Activated naive CD4-positive, alpha-beta T cell treated with anti-CD3 and anti-CD28 coated beads, Interleukin-2, amount 50 U/mL, for 24 hours (primary cell): ENCODE measurements around the gene NPRL2.

ENCODE experiments used
- H3K27ac Mint-ChIP-seq: one replicate; pipeline ENCODE4 v1.8.0; 2021; ENCODE audit warnings: mild to moderate bottlenecking, mixed read lengths
- H3K27me3 Mint-ChIP-seq: one replicate; pipeline ENCODE4 v1.8.0; 2021; ENCODE audit warnings: mixed read lengths
- H3K36me3 Mint-ChIP-seq: one replicate; pipeline ENCODE4 v1.8.0; 2021; ENCODE audit warnings: mixed read lengths
- H3K4me1 Mint-ChIP-seq: one replicate; pipeline ENCODE4 v1.8.0; 2021; ENCODE audit warnings: mixed read lengths
- H3K4me3 Mint-ChIP-seq: one replicate; pipeline ENCODE4 v1.8.0; 2021; ENCODE audit warnings: mild to moderate bottlenecking, mixed read lengths
- H3K9me3 Mint-ChIP-seq: one replicate; pipeline ENCODE4 v1.8.0; 2021; ENCODE audit warnings: mixed read lengths

Gene NPRL2

GRCh38 chr3:50358911-50359759, 8.6 kb upstream of the NPRL2 start, which contains the start of gene TMEM115:
TMEM115 (minus strand) TSS chr3:50359521; CDS start chr3:50359063, 458 bp downstream.
- Mint-ChIP-seq H3K9me3 (no peaks in the 10 kb centered on the region), H3K4me1 (peaks cover 40% of the 10 kb centered on the region), H3K27me3 (no peaks in the 10 kb centered on the region), H3K27ac (peak within 1 kb of the TSS; percentile 98), H3K4me3 (peak within 1 kb of the TSS; percentile 98), H3K36me3 (peaks cover 7% of the 10 kb centered on the region)

DNA sequence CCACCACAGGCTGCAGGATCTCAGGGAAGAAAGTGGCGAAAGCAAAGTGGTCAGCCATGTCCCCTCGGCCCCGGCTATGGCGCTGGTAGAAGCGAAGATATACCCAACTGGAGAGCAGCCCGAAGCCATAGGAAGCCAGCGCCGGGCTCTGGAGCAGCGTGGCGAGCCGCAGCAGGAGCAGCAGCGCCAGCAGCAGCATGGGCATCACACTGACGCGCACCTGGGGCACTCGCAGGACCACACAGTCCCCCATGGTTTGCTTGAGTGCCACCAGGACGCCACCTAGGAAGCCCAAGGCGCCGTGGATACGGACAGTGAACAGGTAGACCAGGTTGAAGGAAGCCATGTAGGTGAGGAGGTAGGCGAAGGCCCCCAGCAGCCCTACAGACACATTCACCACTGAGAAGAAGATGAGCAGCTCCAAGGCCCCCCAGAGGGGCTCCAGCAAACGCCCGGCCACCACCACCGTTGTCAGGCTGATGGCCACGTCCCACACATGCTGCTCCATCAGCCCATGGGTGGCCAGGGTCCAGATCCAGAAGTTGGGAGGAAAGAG, 7.9 kb upstream of the NPRL2 start:
- H3K27me3 Mint-ChIP-seq = no peaks in the 10 kb centered on the region
- peak overlapping the region; percentile 93 for H3K4me3 Mint-ChIP-seq
- H3K4me1 Mint-ChIP-seq = peaks cover 41% of the 10 kb centered on the region
- H3K27ac Mint-ChIP-seq = peak overlapping the region; percentile 92
- no peaks in the 10 kb centered on the region for H3K9me3 Mint-ChIP-seq
- H3K36me3 Mint-ChIP-seq = peaks cover 8% of the 10 kb centered on the region

DNA sequence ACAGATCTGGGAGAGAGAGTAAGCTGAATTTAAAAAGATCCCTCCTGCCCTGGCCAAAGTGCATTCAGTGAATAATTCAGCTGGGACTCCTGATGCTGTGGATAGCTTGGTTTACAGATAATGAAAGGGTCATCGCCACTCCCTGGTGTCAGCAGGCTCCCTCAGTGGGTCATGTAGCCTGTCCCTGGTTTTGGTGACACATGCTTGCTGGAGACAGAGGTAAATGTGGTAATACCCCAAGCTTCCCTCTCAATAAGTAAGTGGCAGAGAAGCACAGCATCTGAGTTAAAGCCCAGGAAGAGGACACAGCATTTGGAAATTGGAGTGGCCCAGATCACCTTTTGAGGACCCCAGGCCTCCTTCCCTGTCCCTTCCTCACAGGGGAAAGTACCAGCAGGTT, 6.9 kb upstream of the NPRL2 start:
- no peaks in the 10 kb centered on the region for H3K27me3 Mint-ChIP-seq
- peaks cover 41% of the 10 kb centered on the region for H3K4me1 Mint-ChIP-seq
- H3K36me3 Mint-ChIP-seq = peaks cover 8% of the 10 kb centered on the region
- H3K4me3 Mint-ChIP-seq = peak overlapping the region; percentile 93
- H3K27ac Mint-ChIP-seq = peak overlapping the region; percentile 87
- no peaks in the 10 kb centered on the region for H3K9me3 Mint-ChIP-seq

DNA sequence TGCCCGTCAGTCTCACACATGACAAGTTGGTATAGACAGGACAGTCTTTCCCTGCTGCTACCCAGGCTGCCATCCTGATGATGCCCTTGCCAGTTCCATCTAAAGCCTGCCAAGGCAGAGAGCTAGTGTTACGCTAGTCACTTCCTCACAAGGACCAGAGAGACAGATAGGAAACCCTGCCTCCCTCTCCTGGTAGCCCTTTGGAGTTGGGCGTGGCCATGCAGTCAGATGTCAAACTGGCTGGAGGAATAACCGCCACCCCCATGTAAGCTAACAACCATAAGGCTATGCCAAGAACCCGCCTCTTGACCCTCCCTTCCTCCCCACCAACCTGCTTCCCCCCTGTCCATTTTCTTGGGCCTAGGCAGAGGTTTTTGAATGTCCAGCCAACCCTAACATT, 6.0 kb upstream of the NPRL2 start:
- Mint-ChIP-seq H3K36me3 (peaks cover 8% of the 10 kb centered on the region), H3K4me3 (peak overlapping the region; percentile 93), H3K4me1 (peaks cover 47% of the 10 kb centered on the region), H3K9me3 (no peaks in the 10 kb centered on the region), H3K27ac (no peak overlapping the region), H3K27me3 (no peaks in the 10 kb centered on the region)

- no peaks in the 10 kb centered on the region for H3K9me3 Mint-ChIP-seq
- H3K27ac Mint-ChIP-seq = peak overlapping the region; percentile 55
- H3K36me3 Mint-ChIP-seq = peaks cover 8% of the 10 kb centered on the region
- H3K27me3 Mint-ChIP-seq = no peaks in the 10 kb centered on the region
- peak overlapping the region; percentile 93 for H3K4me3 Mint-ChIP-seq
- H3K4me1 Mint-ChIP-seq = peaks cover 52% of the 10 kb centered on the region
These were observed 5.4 kb upstream of the NPRL2 start for GRCh38 chr3:50355829-50356552.

GRCh38 chr3:50354850-50355249, 4.3 kb upstream of the NPRL2 start:
- H3K27ac Mint-ChIP-seq = no peak overlapping the region
- H3K36me3 Mint-ChIP-seq = peaks cover 8% of the 10 kb centered on the region
- peaks cover 58% of the 10 kb centered on the region for H3K4me1 Mint-ChIP-seq
- H3K4me3 Mint-ChIP-seq = no peak overlapping the region
- no peaks in the 10 kb centered on the region for H3K9me3 Mint-ChIP-seq
- H3K27me3 Mint-ChIP-seq = no peaks in the 10 kb centered on the region

- no peaks in the 10 kb centered on the region for H3K27me3 Mint-ChIP-seq
- H3K4me3 Mint-ChIP-seq = no peak overlapping the region
- peak overlapping the region; percentile 17 for H3K27ac Mint-ChIP-seq
- H3K4me1 Mint-ChIP-seq = peaks cover 58% of the 10 kb centered on the region
- H3K9me3 Mint-ChIP-seq = no peaks in the 10 kb centered on the region
- peaks cover 7% of the 10 kb centered on the region for H3K36me3 Mint-ChIP-seq
These were observed 3.7 kb upstream of the NPRL2 start for GRCh38 chr3:50354186-50354764.

DNA sequence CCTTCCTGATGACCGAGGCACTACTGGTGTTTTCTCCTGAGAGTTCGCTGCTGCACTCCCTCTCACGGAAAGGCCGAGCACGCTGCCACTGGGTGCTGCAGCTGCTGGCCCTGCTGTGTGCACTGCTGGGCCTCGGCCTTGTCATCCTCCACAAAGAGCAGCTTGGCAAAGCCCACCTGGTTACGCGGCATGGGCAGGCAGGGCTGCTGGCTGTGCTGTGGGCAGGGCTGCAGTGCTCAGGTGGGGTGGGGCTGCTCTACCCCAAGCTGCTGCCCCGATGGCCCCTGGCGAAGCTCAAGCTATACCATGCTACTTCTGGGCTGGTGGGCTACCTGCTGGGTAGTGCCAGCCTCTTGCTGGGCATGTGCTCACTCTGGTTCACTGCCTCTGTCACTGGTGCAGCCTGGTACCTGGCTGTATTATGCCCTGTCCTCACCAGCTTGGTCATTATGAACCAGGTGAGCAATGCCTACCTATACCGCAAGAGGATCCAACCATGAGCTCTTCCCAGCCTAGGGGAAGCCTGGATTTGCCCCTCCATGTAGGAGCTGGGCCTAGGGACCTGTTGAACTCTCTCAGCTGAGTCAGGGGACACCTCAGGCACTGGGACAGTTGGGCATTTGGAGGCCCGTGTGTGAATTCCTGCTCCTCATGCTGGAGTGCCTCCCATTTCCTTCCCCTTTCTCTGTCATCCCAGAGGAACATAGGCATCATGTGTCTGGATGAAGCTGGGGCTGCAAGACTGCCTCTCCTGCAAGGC, 2.9 kb upstream of the NPRL2 start:
- peaks cover 62% of the 10 kb centered on the region for H3K4me1 Mint-ChIP-seq
- no peak overlapping the region for H3K4me3 Mint-ChIP-seq
- no peak overlapping the region for H3K27ac Mint-ChIP-seq
- H3K27me3 Mint-ChIP-seq = no peaks in the 10 kb centered on the region
- no peaks in the 10 kb centered on the region for H3K9me3 Mint-ChIP-seq
- peaks cover 6% of the 10 kb centered on the region for H3K36me3 Mint-ChIP-seq

- Mint-ChIP-seq H3K4me1 (peaks cover 62% of the 10 kb centered on the region), H3K27me3 (no peaks in the 10 kb centered on the region), H3K27ac (peak overlapping the region; percentile 59), H3K4me3 (no peak overlapping the region), H3K9me3 (no peaks in the 10 kb centered on the region), H3K36me3 (peaks cover 2% of the 10 kb centered on the region)
These were observed 2.2 kb upstream of the NPRL2 start for GRCh38 chr3:50352781-50353180.

DNA sequence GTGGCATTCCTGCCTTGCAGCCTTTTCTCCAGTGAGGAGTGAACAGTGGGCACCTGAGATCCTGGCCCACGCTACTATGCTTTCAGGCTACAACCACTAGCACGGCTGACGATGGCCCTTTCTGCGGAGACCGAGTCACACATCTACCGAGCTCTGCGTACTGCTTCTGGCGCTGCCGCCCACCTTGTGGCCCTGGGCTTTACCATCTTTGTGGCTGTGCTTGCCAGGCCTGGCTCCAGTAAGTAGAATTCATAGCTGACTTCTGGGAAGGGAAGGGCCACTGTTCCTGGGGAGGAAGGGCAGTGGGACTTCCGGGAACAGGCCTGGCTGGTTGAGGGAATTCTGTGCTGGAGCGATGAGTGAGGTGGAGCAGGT, 735 bp upstream of the NPRL2 start:
- Mint-ChIP-seq H3K9me3 (no peaks in the 10 kb centered on the region), H3K27me3 (no peaks in the 10 kb centered on the region), H3K4me1 (peaks cover 58% of the 10 kb centered on the region), H3K27ac (peak overlapping the region; percentile 91), H3K36me3 (peaks cover 2% of the 10 kb centered on the region), H3K4me3 (peak overlapping the region; percentile 90)

DNA sequence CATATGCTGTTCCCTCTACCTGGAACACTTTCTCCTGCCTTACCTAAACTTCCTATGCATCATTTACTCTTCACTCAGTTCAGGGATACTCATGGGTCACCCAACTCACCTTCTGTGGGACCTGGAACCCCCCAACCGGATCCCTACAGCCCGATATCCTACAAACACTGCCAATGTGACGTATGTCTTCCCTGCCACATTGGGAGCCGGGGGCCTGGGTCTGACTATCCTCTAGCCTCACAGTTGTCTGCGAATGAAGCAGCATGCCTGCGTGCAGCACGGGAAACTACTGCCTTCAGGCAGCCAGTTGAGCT, 405 bp downstream of the NPRL2 start:
- Mint-ChIP-seq H3K4me3 (peak overlapping the region; percentile 90), H3K9me3 (no peaks in the 10 kb centered on the region), H3K27ac (peak overlapping the region; percentile 91), H3K36me3 (peaks cover 2% of the 10 kb centered on the region), H3K27me3 (no peaks in the 10 kb centered on the region), H3K4me1 (peaks cover 58% of the 10 kb centered on the region)

DNA sequence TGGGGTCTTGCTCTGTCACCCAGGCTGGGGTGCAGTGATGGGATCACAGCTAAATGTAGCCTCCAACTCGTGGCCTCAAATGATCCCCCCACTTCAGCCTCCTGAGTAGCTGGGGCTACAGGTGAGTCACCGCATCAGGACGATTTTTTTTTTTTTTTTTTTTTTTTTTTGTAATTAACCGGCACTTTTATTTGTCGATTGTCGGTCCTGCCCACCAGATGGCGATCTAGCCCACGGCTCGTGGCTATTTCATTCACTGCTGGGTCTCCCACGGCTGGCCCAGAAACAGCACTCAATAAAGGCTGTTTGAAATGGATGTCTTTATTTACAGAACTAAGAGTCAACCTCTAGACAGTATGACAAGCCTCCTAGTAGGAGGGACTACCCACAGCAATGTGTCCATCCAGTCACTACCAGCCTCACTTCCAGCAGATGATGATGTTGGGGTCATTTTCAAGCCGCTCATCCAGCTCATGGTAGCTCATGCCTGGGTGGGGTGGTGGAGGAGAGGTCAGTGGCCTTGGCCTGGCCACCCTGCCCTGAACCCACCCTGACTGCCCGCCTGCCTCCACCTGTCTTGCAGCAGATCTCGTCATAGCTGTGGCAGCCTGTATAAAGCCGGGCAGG, 3.3 kb downstream of the NPRL2 start:
- H3K36me3 Mint-ChIP-seq = no peaks in the 10 kb centered on the region
- peaks cover 54% of the 10 kb centered on the region for H3K4me1 Mint-ChIP-seq
- H3K4me3 Mint-ChIP-seq = no peak overlapping the region
- H3K9me3 Mint-ChIP-seq = no peaks in the 10 kb centered on the region
- peak overlapping the region; percentile 23 for H3K27ac Mint-ChIP-seq
- H3K27me3 Mint-ChIP-seq = no peaks in the 10 kb centered on the region

DNA sequence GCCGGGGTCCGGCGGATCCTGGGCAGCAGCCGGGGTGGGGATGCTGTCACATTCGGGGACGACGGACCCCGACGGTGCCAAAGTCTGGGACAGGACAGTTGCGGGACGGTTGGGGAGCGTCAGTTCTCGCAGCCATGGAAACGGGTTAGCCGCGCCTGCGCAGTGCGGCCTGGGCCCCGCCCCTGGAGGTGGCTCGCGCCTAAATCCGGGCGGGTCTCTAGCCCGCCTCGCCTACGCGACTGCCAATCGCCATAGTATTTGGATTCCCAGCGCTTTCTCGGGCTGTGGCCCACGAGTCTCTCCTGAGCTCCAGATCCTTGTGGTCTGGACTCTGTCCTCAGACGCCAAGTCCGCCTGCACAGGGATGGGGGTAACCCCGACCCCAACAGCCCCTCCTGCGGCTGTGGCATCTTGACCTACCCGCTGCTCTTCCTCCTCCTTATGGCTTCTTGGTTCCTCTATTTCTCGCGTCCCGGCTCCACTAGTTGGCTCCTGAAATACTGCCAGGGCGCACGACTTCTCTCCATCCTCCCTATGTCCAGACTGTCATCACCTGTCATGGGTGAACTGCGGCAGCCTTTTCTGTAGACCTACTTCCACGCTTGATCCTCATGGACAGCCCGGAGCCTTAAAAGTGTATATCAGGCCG, 4.9 kb downstream of the NPRL2 start, which contains the start of gene ZMYND10:
TSS of gene ZMYND10 (minus strand) at position 147 of the 649 bp plus-strand sequence. CDS start 153 bp downstream, outside the sequence.
- Mint-ChIP-seq H3K27ac (no peak within 1 kb of the TSS), H3K4me1 (peaks cover 48% of the 10 kb centered on the region), H3K36me3 (no peaks in the 10 kb centered on the region), H3K4me3 (peak within 1 kb of the TSS; percentile 68), H3K9me3 (no peaks in the 10 kb centered on the region), H3K27me3 (no peaks in the 10 kb centered on the region)

DNA sequence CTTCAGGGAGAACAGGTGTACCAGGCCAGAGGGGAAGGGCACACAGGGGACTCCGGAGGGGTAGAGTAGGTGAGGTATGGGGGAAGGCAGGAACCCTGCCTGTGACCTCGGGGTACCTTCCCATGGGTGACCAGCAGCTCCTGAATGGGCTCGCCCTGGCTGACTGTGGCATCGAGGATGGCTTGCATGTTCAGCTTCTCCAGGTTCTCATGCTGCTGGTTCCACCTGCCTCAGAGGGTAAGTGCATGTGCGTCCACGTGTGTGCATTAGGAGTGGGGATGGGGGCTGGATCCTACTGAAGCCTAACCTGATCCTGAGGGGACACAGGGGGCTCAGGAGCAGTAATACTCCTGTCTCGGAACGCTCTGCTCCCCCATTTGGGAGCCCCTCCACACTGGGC, 5.6 kb downstream of the NPRL2 start:
- peaks cover 44% of the 10 kb centered on the region for H3K4me1 Mint-ChIP-seq
- no peak overlapping the region for H3K4me3 Mint-ChIP-seq
- no peaks in the 10 kb centered on the region for H3K9me3 Mint-ChIP-seq
- H3K36me3 Mint-ChIP-seq = no peaks in the 10 kb centered on the region
- no peaks in the 10 kb centered on the region for H3K27me3 Mint-ChIP-seq
- no peak overlapping the region for H3K27ac Mint-ChIP-seq
